ENCODE results near the gene IL15RA.

GRCh38 chr10:5971886-5972285, 5.5 kb downstream of the IL15RA start:
- TF ChIP-seq CTCF (IDR thresholded peaks at IDR 0.05) (no peak), POLR2A (IDR thresholded peaks at IDR 0.05) (no peak)
